GM19328 (cell line): ENCODE data around the gene GAMT.

Experiments used
- ATAC-seq: cut with Tn5 transposase; IDR thresholded peaks from one replicate; pipeline ENCODE4 v1.9.1; 2021; ENCODE audit warnings: mild to moderate bottlenecking, moderate library complexity; ENCODE audit not compliant: unreplicated experiment

The GAMT gene

GRCh38 chr19:1349211-1349610, 52.1 kb downstream of the GAMT start:
- ATAC-seq = no peak
